HepG2 (cell line): Measurements from ENCODE around the gene FKBP8. TPM values are rescaled to one million over a fixed set of nuclear protein-coding genes. Genes with fewer than 3 reads are reported as not detected.
A peak's percentile ranks its signal among the peaks of the same experiment; 100 is the strongest.

ENCODE experiments used
- GTF2F1 ChIP-seq: fragments of 150-350 bp; IDR thresholded peaks from 2 replicates; pipeline ENCODE4 v1.6.1; 2014; ENCODE audit warnings: low read length
- LCORL ChIP-seq, 2 experiments: fragments of 450-650 bp in 1 of 2; sonication (generic) in 1 of 2; formaldehyde crosslinking in 1 of 2; IDR thresholded peaks; 2 replicates each; pipeline versions ENCODE4 v1.5.0 to v1.6.1; 2017 to 2020; ENCODE audit warnings: antibody characterized with exemption in 1 of 2, missing genetic modification reagents in 1 of 2
- PATZ1 ChIP-seq: sonication (generic); formaldehyde crosslinking; IDR thresholded peaks from 2 replicates; pipeline ENCODE4 v1.4.0; 2020; ENCODE audit warnings: missing genetic modification reagents
- PRDM4 ChIP-seq: sonication (generic); formaldehyde crosslinking; IDR thresholded peaks from 2 replicates; pipeline ENCODE4 v1.9.0; 2021; ENCODE audit warnings: missing genetic modification reagents, borderline replicate concordance
- RARA ChIP-seq: IDR thresholded peaks from 2 replicates; pipeline ENCODE4 v1.6.1; 2016; ENCODE audit warnings: missing genetic modification reagents, missing compliant biosample characterization
- RBAK ChIP-seq: sonication (generic); formaldehyde crosslinking; IDR thresholded peaks from 2 replicates; pipeline ENCODE4 v1.5.1; 2020; ENCODE audit warnings: mild to moderate bottlenecking, missing genetic modification reagents
- SMYD3 ChIP-seq: sonication (generic); formaldehyde crosslinking; IDR thresholded peaks from 2 replicates; pipeline ENCODE4 v1.8.1; 2023; ENCODE audit warnings: mild to moderate bottlenecking, missing genetic modification reagents
- SP2 ChIP-seq: sonication (generic); formaldehyde crosslinking; IDR thresholded peaks from 2 replicates; pipeline ENCODE4 v1.5.1; 2020; ENCODE audit warnings: mild to moderate bottlenecking, missing genetic modification reagents
- SRSF9 ChIP-seq: fragments of 200-400 bp; formaldehyde crosslinking; IDR thresholded peaks from 2 replicates; pipeline ENCODE4 v1.6.1; 2018; ENCODE audit warnings: borderline replicate concordance, mild to moderate bottlenecking, low read depth, low read length; ENCODE audit not compliant: insufficient read depth, poor library complexity, severe bottlenecking
- THAP8 ChIP-seq: sonication (generic); formaldehyde crosslinking; IDR thresholded peaks from 2 replicates; pipeline ENCODE4 v1.5.1; 2020; ENCODE audit warnings: missing genetic modification reagents, mild to moderate bottlenecking, borderline replicate concordance
- TMF1 ChIP-seq: sonication (generic); formaldehyde crosslinking; IDR thresholded peaks from 2 replicates; pipeline ENCODE4 v1.8.1; 2022; ENCODE audit warnings: low read depth, missing genetic modification reagents
- ZBTB4 ChIP-seq: sonication (generic); formaldehyde crosslinking; IDR thresholded peaks from 2 replicates; pipeline ENCODE4 v1.4.0; 2020; ENCODE audit warnings: missing genetic modification reagents, mild to moderate bottlenecking, borderline replicate concordance
- ZFP90 ChIP-seq: sonication (generic); formaldehyde crosslinking; IDR thresholded peaks from 2 replicates; pipeline ENCODE4 v1.8.0; 2022; ENCODE audit warnings: missing genetic modification reagents, mild to moderate bottlenecking, inconsistent platforms, borderline replicate concordance
- ZNF180 ChIP-seq: sonication (generic); formaldehyde crosslinking; IDR thresholded peaks from 2 replicates; pipeline ENCODE4 v1.4.0; 2020; ENCODE audit warnings: low read depth, missing genetic modification reagents, borderline replicate concordance
- ZNF281 ChIP-seq: sonication (generic); formaldehyde crosslinking; IDR thresholded peaks from 2 replicates; pipeline ENCODE4 v1.4.0; 2020; ENCODE audit warnings: missing genetic modification reagents, borderline replicate concordance
- ZNF891 ChIP-seq: sonication (generic); formaldehyde crosslinking; IDR thresholded peaks from 2 replicates; pipeline ENCODE4 v1.5.0; 2020; ENCODE audit warnings: mild to moderate bottlenecking, missing genetic modification reagents
- polyA plus RNA-seq, 8 experiments: library from polyadenylated mRNA; depleted of rRNA in 3 of 8; stranded (reverse) in 7 of 8; unstranded in 1 of 8; fragments of >200 nt; fragmentation: Illumina TruSeq in 4 of 8; extraction: Trizol in 4 of 8; gene quantifications; 2 replicates each; pipeline versions ENCODE4 v1.2.1 to v1.2.3, GENCODE V29; 2011 to 2016; ENCODE audit warnings: low read depth in 4 of 8, missing spikeins in 1 of 8, mixed read lengths in 1 of 8; ENCODE audit not compliant: insufficient read depth in 1 of 8
- total RNA-seq, 5 experiments: library from RNA; depleted of rRNA; stranded (reverse); fragments of >200 nt; fragmentation: Illumina TruSeq; extraction: Trizol; gene quantifications; 2 replicates each; pipeline ENCODE4 v1.2.3, GENCODE V29; 2016; ENCODE audit warnings: low read depth in 1 of 5

The FKBP8 gene
- total and polyA plus RNA-seq, 2 of the 13 experiments (the other 11 are each of a cell fraction or from before 2014, with no cell fraction given): 81.7 to 93.9 TPM

GRCh38 chr19:18571564-18572344 is 28.4 kb upstream of the FKBP8 start, which contains the start of gene UBA52 (continued):
- TF ChIP-seq LCORL (IDR thresholded peaks at IDR 0.05): no peak
- TF ChIP-seq LCORL (CRISPR knock-in tag; IDR thresholded peaks at IDR 0.05): peak; percentile 79
- no peak for TF ChIP-seq GTF2F1
- TF ChIP-seq PATZ1 (CRISPR knock-in tag): peak; percentile 93
- 0 out of 2 replicates have a peak, but pooled peaks have one; percentile 17 for TF ChIP-seq ZFP90 (CRISPR knock-in tag)
- TF ChIP-seq ZNF281 (CRISPR knock-in tag): no peak; the same call in 1 of the 2 replicates
- TF ChIP-seq ZNF180 (CRISPR knock-in tag): no peak
- 0 out of 2 replicates have a peak, but pooled peaks have one; percentile 1 for TF ChIP-seq PRDM4
- no peak for TF ChIP-seq SMYD3 (CRISPR knock-in tag)
- no peak for TF ChIP-seq SRSF9
- peak; percentile 71 for TF ChIP-seq RARA (CRISPR knock-in tag)
- no peak for TF ChIP-seq TMF1
- TF ChIP-seq THAP8 (CRISPR knock-in tag): no peak
- TF ChIP-seq ZBTB4 (CRISPR knock-in tag): peak; percentile 92; the same call in 1 of the 2 replicates
- peak; percentile 70 for TF ChIP-seq ZNF891 (CRISPR knock-in tag)
- peak; percentile 73 for TF ChIP-seq SP2 (CRISPR knock-in tag)
- TF ChIP-seq RBAK: no peak
